ENCODE results near the gene CSMD2.

- TF ChIP-seq EZH2 (IDR thresholded peaks at IDR 0.05; ENCODE audit: low read depth) (no peak), CTCF (conservative IDR thresholded peaks at IDR 0.05) (no peak)
Observed at GRCh38 chr1:33823401-33823800, 341.6 kb downstream of the CSMD2 start.

Data from PC-9 (cell line).